ENCODE data around the gene NRDC. TPM values are rescaled to one million over a fixed set of nuclear protein-coding genes. Genes with fewer than 3 reads are reported as not detected.

NRDC gene
- total RNA-seq, 1 experiment from 2014 or later: 182 TPM

DNA sequence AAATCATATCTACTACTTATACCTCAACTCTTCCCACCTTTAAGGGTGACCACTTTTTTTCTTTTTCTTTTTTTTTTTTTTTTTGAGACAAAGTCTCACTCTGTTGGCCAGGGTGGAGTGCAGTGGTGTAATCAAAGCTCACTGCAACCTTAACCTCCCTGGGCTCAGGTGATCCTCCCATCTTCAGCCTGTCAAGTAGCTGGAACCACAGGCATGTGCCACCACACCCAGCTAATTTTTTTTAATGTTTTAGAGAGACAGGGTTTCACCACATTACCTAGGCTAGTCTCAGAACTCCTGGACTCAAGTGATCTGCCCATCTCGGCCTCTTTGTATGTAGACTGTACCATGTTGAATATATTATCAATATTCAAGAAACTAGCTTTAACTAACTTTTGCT, 39.4 kb downstream of the NRDC start:
- ChIA-PET CTCF (no interaction called here), POLR2A (interaction anchor here (1.0 kb wide), 1 partner anchor 9 kb away, joined by 3 read pairs; no protein-coding TSS in a partner anchor), RAD21 (ENCODE audit: low non-redundant PET in 1 of 2, low total read pairs in 2 of 2, uncharacterized antibody in 2 of 2, unreplicated experiment in 2 of 2) (no interaction called here)
- H3K9ac ChIP-seq (ENCODE audit: low read length): no peak overlapping the region
- no peak overlapping the region for H3K4me2 ChIP-seq (ENCODE audit: low read length)
- H3K4me1 ChIP-seq (ENCODE audit: control insufficient read depth in 1 of 2, insufficient read depth in 2 of 2, low read length in 2 of 2): peaks cover 0 to 4% of the 10 kb centered on the region in 2 experiments; a peak in 1 of 4 replicates
- no peaks in the 10 kb centered on the region for H4K20me1 ChIP-seq (ENCODE audit: insufficient read depth)
- DNase-seq (ENCODE audit: low read depth, low spot score): no peak
- intact Hi-C loops (cut with micrococcal nuclease): no loop called here
- no TSS peak for BruUV-seq (replicated peaks)
- H2AFZ ChIP-seq (ENCODE audit: low read depth, low read length, poor library complexity, severe bottlenecking): no peak overlapping the region
- no peaks in the 10 kb centered on the region for H3K27me3 ChIP-seq (ENCODE audit: insufficient read depth, low read length)
- no peak for TF ChIP-seq SP1 (IDR thresholded peaks at IDR 0.05; ENCODE audit: low read depth)
- TF ChIP-seq, protein P1, sequence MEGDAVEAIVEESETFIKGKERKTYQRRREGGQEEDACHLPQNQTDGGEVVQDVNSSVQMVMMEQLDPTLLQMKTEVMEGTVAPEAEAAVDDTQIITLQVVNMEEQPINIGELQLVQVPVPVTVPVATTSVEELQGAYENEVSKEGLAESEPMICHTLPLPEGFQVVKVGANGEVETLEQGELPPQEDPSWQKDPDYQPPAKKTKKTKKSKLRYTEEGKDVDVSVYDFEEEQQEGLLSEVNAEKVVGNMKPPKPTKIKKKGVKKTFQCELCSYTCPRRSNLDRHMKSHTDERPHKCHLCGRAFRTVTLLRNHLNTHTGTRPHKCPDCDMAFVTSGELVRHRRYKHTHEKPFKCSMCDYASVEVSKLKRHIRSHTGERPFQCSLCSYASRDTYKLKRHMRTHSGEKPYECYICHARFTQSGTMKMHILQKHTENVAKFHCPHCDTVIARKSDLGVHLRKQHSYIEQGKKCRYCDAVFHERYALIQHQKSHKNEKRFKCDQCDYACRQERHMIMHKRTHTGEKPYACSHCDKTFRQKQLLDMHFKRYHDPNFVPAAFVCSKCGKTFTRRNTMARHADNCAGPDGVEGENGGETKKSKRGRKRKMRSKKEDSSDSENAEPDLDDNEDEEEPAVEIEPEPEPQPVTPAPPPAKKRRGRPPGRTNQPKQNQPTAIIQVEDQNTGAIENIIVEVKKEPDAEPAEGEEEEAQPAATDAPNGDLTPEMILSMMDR (IDR thresholded peaks at IDR 0.05 in 2 of 3, conservative IDR thresholded peaks at IDR 0.05 in 1 of 3; ENCODE audit: borderline replicate concordance in 1 of 3, insufficient read depth in 1 of 3, low read depth in 2 of 3, low read length in 2 of 3): no peak
- no peak for TF ChIP-seq CBX3 (IDR thresholded peaks at IDR 0.05; ENCODE audit: low read depth)
- TF ChIP-seq YY1 (IDR thresholded peaks at IDR 0.05; ENCODE audit: extremely low read depth, insufficient replicate concordance, low read depth, low read length): no peak
- no peak for TF ChIP-seq POLR2AphosphoS5 (IDR thresholded peaks at IDR 0.05; ENCODE audit: low read depth, low read length)
- no peak for TF ChIP-seq CEBPB (IDR thresholded peaks at IDR 0.05; ENCODE audit: low read depth)
- no peak for TF ChIP-seq EGR1 (IDR thresholded peaks at IDR 0.05; ENCODE audit: low read depth)
- no peak for TF ChIP-seq ZNF274 (IDR thresholded peaks at IDR 0.05; ENCODE audit: low read depth, low read length)
- H3K9me3 ChIP-seq (ENCODE audit: control insufficient read depth in 1 of 2, insufficient read depth in 1 of 2, low read depth in 1 of 2, low read length in 2 of 2): no peaks in the 10 kb centered on the region
- peaks cover 1 to 5% of the 10 kb centered on the region in 2 experiments; a peak in 2 of 4 replicates for H3K36me3 ChIP-seq (ENCODE audit: control insufficient read depth in 1 of 2, insufficient read depth in 2 of 2, low read length in 2 of 2)
- ATAC-seq: no peak
- no peak overlapping the region for H3K4me3 ChIP-seq (replicated peaks in 1 of 2; ENCODE audit: low read depth in 1 of 2, low read length in 2 of 2)
- no peak overlapping the region for H3K27ac ChIP-seq (ENCODE audit: low read depth, low read length)
- H3K9me2 ChIP-seq (ENCODE audit: insufficient read depth): no peaks in the 10 kb centered on the region
- H3K79me2 ChIP-seq (ENCODE audit: insufficient read depth, low read length): peaks cover 40% of the 10 kb centered on the region

DNA sequence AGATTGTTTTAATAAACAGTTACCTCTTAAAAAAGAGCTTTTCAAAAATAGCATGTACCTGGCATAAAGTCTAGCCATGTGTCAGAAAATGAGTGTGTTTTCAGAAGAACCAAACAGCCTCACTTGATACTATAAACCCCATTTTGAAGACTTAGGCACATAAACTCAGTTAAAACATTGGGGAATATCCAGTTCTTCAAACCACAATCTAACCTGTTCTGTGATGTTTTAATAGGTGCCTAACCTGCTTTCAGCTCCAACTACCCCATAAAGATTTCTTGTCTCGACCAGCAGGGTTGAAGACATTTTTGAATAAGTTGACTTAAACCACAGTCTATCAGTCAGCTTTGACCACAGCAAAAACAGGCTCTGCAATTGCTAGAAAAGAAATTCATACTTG, 41.3 kb downstream of the NRDC start:
- Histone ChIP-seq H3K4me1 (ENCODE audit: control insufficient read depth in 1 of 2, insufficient read depth in 2 of 2, low read length in 2 of 2) (peaks cover 0 to 4% of the 10 kb centered on the region in 2 experiments; a peak in 1 of 4 replicates), H2AFZ (ENCODE audit: low read depth, low read length, poor library complexity, severe bottlenecking) (no peak overlapping the region), H3K27me3 (ENCODE audit: insufficient read depth, low read length) (no peaks in the 10 kb centered on the region), H3K79me2 (ENCODE audit: insufficient read depth, low read length) (peaks cover 27% of the 10 kb centered on the region), H3K9me2 (ENCODE audit: insufficient read depth) (no peaks in the 10 kb centered on the region), H3K9ac (ENCODE audit: low read length) (no peak overlapping the region), H3K27ac (ENCODE audit: low read depth, low read length) (no peak overlapping the region), H3K36me3 (ENCODE audit: control insufficient read depth in 1 of 2, insufficient read depth in 2 of 2, low read length in 2 of 2) (peaks cover 5 to 10% of the 10 kb centered on the region in 2 experiments; a peak in 2 of 4 replicates), H3K4me3 (replicated peaks in 1 of 2; ENCODE audit: low read depth in 1 of 2, low read length in 2 of 2) (no peak overlapping the region), H3K9me3 (ENCODE audit: control insufficient read depth in 1 of 2, insufficient read depth in 1 of 2, low read depth in 1 of 2, low read length in 2 of 2) (no peaks in the 10 kb centered on the region), H3K4me2 (ENCODE audit: low read length) (no peak overlapping the region), H4K20me1 (ENCODE audit: insufficient read depth) (0 out of 2 replicates have a peak, but pooled peaks cover 3% of the 10 kb centered on the region)
- RAD21 ChIA-PET (ENCODE audit: low non-redundant PET in 1 of 2, low total read pairs in 2 of 2, uncharacterized antibody in 2 of 2, unreplicated experiment in 2 of 2): no interaction called here
- CTCF ChIA-PET: no interaction called here
- POLR2A ChIA-PET: no interaction called here
- BruUV-seq (replicated peaks): no TSS peak
- ATAC-seq: no peak
- intact Hi-C loops (cut with micrococcal nuclease): no loop called here
- TF ChIP-seq POLR2A (IDR thresholded peaks at IDR 0.05; ENCODE audit: borderline replicate concordance, extremely low read depth, insufficient read depth, insufficient read length) (no peak), MAX (IDR thresholded peaks at IDR 0.05) (no peak), EGR1 (IDR thresholded peaks at IDR 0.05; ENCODE audit: low read depth) (no peak), EZH2phosphoT487 (IDR thresholded peaks at IDR 0.05; ENCODE audit: borderline replicate concordance) (no peak), SRF (IDR thresholded peaks at IDR 0.05; ENCODE audit: low read depth) (no peak), CBX3 (IDR thresholded peaks at IDR 0.05; ENCODE audit: low read depth) (no peak), ELF1 (IDR thresholded peaks at IDR 0.05; ENCODE audit: borderline replicate concordance, low read depth) (no peak), FOSL1 (IDR thresholded peaks at IDR 0.05; ENCODE audit: low read depth) (no peak), JUND (IDR thresholded peaks at IDR 0.05) (no peak)
- DNase-seq (ENCODE audit: low read depth, low spot score): no peak
